LNCaP clone FGC (cell line): ENCODE data around the gene GRM8.

Source experiments
- DNase-seq: peaks from one replicate; pipeline ENCODE4 v3.0.0-alpha.2; 2011; ENCODE audit warnings: low read depth
- H3K4me3 ChIP-seq: 2 replicates; pipeline ENCODE4 v1.5.1; 2011; ENCODE audit warnings: mild to moderate bottlenecking, low read depth, low read length, control low read depth
- CTCF ChIP-seq: IDR thresholded peaks from 2 replicates; pipeline ENCODE4 v1.5.1; 2012; ENCODE audit warnings: mild to moderate bottlenecking; ENCODE audit not compliant: control insufficient read depth, insufficient read depth; ENCODE audit errors: extremely low read depth

GRM8 gene

DNA sequence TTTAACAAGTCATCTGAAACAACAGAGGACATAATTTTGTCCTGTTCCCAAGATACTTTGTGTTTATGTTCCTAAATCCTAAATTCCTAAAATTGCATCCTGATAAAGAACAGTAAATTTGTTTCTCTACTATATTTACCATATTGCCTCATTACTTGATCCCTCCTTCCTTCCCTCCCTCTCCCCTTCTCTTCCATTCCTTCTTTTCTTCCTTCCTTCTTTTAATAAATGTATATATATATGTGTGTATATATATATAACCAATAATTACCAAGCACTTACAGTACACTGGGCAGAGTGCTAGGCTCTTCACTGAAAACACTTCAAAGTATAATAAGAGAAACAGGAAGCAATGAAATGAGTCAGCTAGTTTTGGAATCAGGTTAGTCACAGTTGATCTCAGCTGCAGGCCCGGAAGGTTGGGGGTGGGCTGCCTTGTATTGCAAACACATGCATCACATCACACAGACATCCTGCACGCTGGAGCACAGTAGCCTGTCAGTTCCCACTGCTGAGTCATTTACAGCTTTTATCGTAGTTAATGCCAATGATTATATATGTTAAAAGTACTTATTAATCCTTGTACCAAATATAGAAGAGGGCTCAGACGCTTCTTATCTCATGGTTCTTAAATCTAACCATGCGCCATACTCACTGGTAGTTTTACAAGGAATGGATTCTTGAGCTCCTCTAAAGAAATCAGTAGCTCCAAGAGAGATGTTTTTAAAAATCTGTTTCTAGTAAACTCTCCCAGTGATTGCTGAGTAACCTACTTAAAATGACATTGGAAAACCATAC is 551.7 kb downstream of the GRM8 start:
- no peak for DNase-seq
- H3K4me3 ChIP-seq: no peak overlapping the region
- no peak for TF ChIP-seq CTCF

DNA sequence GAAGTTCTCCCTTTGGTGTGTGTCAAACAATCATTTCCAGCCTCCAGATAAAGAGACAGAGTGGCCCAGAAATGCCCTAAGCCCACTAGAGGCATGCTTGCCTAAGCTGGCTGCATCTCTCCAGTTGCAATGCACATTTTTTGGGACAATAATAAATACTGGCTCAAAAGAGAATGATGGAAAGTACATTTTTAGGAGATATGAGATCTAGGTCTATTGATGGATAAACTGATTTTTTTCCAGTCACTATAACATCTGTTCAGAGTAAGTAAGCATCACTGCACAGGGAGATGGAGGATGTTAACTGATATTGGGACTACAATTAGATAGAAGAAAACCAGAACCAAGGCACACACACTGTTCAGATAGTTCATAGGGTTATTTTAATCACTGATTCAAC is 553.0 kb downstream of the GRM8 start:
- no peak for DNase-seq
- H3K4me3 ChIP-seq: no peak overlapping the region
- TF ChIP-seq CTCF: no peak

- no peak for TF ChIP-seq CTCF
- no peak for DNase-seq
- H3K4me3 ChIP-seq: no peak overlapping the region
Observed at GRCh38 chr7:126698909-126699308, 553.8 kb downstream of the GRM8 start.

GRCh38 chr7:126698446-126698845 is 554.3 kb downstream of the GRM8 start:
- TF ChIP-seq CTCF: no peak
- no peak for DNase-seq
- no peak overlapping the region for H3K4me3 ChIP-seq

DNA sequence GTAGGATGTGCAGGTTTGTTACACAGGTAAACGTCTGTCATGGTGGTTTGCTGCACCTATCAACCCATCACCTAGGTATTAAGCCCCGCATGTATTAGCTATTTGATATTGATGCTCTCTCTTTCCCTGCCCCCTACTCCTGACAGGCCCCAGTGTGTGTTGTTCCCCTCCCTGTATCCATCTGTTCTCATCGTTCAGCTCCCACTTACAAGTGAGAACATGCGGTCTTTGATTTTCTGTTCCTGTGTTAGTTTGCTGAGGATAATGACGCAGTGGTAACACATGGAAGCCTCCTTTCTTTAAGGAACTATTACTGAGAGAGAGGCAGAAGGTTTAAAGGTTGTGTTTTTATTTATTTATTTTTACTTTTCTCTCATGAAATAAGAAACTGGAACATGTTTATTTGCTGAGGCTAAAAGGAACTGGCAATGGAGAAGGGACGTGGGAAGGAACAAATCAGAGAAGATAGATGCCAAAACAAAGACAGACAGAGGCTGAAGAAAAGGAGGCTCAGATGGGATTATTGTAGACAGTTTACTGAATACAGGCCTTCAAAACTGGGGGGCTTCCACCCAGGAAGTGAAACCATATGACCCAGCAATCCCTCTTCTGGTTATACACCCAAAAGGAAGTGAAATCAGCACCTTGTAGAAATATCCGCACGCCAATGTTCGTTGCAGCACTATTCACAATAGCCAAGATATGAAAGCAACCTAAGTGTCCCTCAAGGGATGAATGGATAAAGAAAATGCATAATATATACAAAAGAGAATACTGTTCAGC is 556.3 kb downstream of the GRM8 start:
- no peak for TF ChIP-seq CTCF
- DNase-seq: no peak
- no peak overlapping the region for H3K4me3 ChIP-seq

DNA sequence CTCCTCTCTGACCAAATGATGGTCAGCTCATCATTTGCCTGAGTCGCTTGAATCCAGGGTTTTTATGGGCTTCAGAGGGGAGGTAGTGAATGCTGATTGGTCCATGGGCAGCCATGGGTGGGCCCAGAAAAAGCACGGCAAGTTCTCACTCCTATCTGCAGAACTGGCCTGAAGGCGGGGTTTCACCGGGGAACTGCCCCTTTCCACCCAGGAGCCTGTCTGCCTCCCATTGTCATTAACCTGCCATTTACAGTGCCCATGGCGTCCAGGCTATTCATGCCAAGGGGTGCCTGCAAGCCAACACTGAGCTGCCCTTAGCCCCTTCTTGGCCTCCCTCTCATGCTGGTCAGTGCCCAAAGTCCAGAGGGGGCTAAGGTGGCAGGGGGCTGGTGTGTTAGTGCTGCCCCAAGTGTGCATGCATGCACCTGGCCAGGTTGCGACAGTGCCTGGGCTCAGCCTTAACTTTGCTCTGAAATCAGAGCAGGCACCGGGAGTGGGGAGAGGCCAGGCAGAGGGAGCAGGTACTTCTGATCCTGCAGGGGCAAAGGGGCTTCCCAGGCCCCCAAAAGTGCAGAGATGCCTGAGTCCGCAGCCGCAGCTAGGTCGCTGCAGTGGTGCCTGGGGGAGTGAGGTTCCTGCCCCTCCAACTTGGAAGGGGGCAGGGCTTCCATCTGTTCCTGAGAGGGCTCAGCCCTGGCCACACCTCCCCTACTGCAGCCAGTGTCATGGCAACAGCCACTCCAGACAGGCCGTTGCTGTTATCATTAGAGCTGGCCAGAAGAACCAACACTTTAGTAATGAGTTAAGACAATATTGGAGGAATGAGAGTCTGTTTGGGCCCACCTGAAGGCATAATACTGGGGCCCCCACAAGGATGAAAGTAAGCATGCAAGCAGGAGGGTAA is 561.6 kb downstream of the GRM8 start:
- TF ChIP-seq CTCF: no peak
- no peak overlapping the region for H3K4me3 ChIP-seq
- no peak for DNase-seq
